Stimulated activated CD4-positive, alpha-beta T cell treated with anti-CD3 and anti-CD28 coated beads, Interleukin-2, amount 100 ng/mL, for 4 hours (primary cell): ENCODE measurements around the gene KRT35.
A peak's percentile ranks its signal among the peaks of the same experiment; 100 is the strongest.

Source experiments
- DNase-seq: peaks from one replicate; pipeline ENCODE4 v3.0.0-alpha.2; 2020; ENCODE audit warnings: low read depth

KRT35 gene

GRCh38 chr17:41511716-41512115 lies 30.8 kb upstream of the KRT35 start:
- no peak for DNase-seq

- no peak for DNase-seq
These were observed 30.2 kb upstream of the KRT35 start for GRCh38 chr17:41511116-41511515.

GRCh38 chr17:41510251-41511065 lies 29.5 kb upstream of the KRT35 start:
- DNase-seq: no peak

DNA sequence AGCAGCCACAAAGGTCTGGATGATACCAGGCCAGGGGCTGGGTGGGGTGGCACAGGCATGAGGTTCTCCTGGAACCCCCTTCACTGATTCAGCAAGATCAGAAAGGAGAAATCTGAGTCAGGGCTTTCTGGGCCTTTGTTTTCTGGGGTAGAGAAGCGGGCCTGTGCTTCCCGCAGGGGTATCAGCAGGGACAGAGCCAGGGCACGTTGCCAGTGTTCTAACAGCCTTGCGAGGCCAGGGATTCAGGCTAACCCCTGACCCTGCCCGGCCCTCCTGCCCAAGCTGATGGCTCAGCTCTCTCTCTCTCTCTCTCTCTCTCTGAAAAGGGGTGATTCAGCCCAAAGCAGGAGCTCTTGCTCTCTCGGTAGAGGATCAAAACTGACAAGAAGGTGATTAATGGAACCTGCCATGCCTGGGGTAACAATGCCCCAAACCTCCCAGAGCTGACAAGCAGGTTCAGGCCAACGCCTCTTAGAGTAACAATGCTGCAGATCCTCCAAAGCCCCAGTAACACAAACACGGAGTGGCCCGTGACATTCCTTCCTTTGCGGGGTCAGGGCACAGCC lies 26.4 kb upstream of the KRT35 start:
- DNase-seq: no peak

GRCh38 chr17:41505809-41506767 lies 25.1 kb upstream of the KRT35 start:
- DNase-seq: no peak

DNA sequence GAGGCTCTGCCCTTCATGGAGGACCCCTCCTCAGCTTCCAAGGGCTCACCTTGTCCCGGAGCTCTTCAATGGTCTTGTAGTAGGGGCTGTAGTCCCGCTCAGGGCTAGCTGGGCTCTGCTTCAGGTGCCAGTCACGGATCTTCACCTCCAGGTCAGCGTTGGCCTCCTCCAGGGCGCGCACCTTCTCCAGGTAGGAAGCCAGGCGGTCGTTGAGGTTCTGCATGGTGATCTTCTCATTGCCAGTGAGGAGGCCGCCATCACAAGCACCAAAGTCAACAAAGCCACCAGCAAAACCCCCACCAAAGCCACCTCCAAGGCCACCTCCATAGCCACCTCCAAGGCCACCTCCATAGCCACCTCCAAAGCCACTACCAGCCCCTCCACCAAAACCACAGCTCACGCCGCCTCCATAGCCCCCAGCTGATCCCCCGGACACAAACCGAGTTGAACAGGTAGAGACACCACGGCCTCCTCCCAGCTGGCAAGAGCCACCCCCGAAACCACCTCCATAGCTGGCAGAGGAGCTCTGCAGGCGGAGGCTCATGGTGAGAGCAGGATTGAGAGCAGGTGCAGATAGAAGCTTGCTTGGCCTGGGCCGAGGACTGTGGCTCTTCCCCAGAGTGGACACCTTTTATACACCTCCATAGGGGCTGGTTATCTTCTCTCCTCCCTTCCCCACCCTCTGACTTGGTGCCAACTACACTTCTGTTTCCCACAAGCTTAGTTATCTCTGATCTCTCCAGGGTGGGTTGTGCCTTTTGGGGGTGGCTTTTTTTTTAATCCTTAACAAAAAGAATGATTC lies 24.3 kb upstream of the KRT35 start, which contains the start of gene KRT13:
KRT13 (minus strand) TSS at position 606 of the 802 bp plus-strand sequence; CDS start at position 544, 62 bp downstream.
- DNase-seq: no peak

DNA sequence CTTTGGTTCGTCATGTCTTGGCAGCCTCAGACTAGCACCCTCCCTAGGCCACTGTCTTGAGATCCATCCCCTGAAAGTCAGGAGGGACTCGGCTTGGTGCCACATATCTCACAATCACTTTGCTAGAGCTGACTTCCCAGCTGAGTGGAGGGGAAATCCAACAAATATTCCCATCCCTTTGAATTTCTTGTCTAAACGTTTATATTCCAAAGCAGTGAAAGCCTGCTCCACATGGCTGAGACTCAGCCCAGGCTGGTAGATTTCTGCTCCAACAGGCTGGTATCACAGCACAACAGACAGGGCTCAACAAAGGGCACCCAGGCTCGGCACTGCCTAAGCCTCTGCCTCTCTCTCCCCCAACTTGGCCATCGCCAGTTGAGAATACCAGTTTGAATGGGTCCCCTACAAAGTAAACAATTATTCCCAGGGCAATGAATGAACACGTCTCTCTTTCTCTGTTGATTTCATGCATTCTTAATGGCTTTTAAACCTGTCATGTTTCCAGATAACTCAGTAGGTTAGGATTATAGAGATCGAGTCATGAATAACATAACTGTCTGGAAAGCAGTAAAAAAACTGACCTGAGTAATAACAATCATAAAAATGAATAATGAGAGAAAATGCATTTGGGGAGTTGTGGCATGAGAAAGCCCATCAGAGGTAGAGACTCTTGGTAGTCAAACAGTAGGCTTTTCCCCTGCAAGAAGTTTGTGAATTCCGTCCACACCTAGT lies 23.5 kb upstream of the KRT35 start:
- DNase-seq: no peak

DNA sequence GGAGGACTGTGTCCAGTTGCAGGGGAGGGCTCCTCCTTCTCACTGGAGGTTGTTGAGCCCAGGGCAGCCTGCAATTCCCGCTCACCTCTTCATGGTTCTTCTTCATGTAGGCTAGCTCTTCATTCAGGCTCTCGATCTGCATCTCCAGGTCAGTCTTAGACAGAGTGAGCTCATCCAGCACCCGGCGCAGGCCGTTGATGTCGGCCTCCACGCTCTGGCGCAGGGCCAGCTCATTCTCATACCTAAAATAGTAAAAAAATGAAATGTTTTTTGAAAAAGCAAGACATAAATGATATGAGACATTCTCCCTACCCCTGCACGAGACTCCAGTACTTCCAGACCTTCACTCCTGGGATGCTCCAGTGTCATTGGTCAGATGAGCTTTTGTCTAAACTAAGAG lies 22.3 kb upstream of the KRT35 start:
- no peak for DNase-seq

- DNase-seq: no peak
These were observed 19.4 kb upstream of the KRT35 start for GRCh38 chr17:41500131-41500911.

- no peak for DNase-seq
These were observed 18.8 kb upstream of the KRT35 start for GRCh38 chr17:41499714-41500113.

GRCh38 chr17:41498276-41498675 lies 17.3 kb upstream of the KRT35 start:
- no peak for DNase-seq

GRCh38 chr17:41496803-41497484 lies 16.0 kb upstream of the KRT35 start:
- DNase-seq: peak; percentile 13

- DNase-seq: no peak
These were observed 13.6 kb upstream of the KRT35 start for GRCh38 chr17:41494524-41494923.

DNA sequence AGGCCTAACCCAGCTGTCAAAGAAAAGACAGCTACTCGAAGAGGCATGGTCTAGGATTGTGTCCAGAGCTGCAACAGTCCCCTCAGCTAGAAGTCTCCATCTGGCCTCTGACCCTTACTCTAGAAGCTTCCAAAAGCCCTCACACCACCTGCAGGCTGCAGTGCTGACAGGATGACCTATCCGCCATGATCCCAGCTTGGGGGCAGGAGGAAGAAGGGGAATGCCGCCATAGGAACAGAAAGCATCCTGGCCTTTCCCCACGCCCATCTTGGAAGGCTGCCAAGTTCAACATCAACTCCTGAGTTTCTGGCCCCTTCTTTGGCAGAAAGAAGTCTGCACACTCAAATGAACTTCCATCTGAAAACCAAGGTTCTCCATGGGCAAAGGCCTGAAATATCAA lies 11.8 kb upstream of the KRT35 start:
- no peak for DNase-seq

DNA sequence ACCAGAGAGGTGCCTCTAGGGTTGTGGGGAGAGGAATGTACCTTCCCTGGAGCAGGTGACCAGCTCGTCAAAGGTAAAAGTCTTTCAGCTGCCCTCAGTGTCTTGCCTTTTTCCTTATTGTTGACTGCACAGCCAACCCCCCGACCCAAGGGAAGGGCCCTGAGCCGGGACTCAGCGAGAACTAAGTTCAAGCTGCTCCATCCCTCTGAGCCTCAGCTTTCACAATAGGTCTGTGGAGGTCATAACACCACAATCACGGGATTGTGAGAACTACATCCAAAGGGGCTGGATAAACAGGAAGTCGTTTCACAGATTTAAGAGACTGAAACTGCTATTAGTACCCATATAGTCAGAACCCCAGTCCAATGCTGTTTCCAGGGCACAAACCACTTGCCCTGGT lies 11.4 kb upstream of the KRT35 start:
- DNase-seq: no peak

- DNase-seq: no peak
These were observed 10.5 kb upstream of the KRT35 start for GRCh38 chr17:41491476-41491875.

GRCh38 chr17:41490000-41490990 lies 9.3 kb upstream of the KRT35 start:
- no peak for DNase-seq

GRCh38 chr17:41489531-41489930 lies 8.6 kb upstream of the KRT35 start, which contains the start of gene KRT36:
KRT36 (minus strand) TSS chr17:41489910; CDS start chr17:41489864, 46 bp downstream.
- no peak for DNase-seq
